Immature natural killer cell (primary cell): ENCODE measurements around the gene ZYX. TPM values are rescaled to one million over a fixed set of nuclear protein-coding genes. Genes with fewer than 3 reads are reported as not detected.
A peak's percentile ranks its signal among the peaks of the same experiment; 100 is the strongest.

ENCODE experiments used
- DNase-seq, 3 donors: peaks; one replicate each; pipeline ENCODE4 v3.0.0; 2022; ENCODE audit warnings: mixed read lengths in 1 of 3
- H3K27ac Mint-ChIP-seq, 6 donors: one replicate each; pipeline ENCODE4 v1.8.0; 2020; ENCODE audit warnings: mixed read lengths in 6 of 6, mild to moderate bottlenecking in 5 of 6, inconsistent platforms in 4 of 6, moderate library complexity in 3 of 6
- H3K27me3 Mint-ChIP-seq, 3 donors: one replicate each; pipeline ENCODE4 v1.8.0; 2020 to 2021; ENCODE audit warnings: low read depth in 3 of 3, mild to moderate bottlenecking in 3 of 3, mixed read lengths in 3 of 3, moderate library complexity in 3 of 3, inconsistent platforms in 1 of 3
- H3K36me3 Mint-ChIP-seq, 3 donors: one replicate each; pipeline ENCODE4 v1.8.0; 2020; ENCODE audit warnings: mixed read lengths in 3 of 3, inconsistent platforms in 2 of 3, mild to moderate bottlenecking in 2 of 3
- H3K4me1 Mint-ChIP-seq, 2 donors: one replicate each; pipeline ENCODE4 v1.8.0; 2020; ENCODE audit warnings: inconsistent platforms in 2 of 2, mild to moderate bottlenecking in 2 of 2, mixed read lengths in 2 of 2, moderate library complexity in 1 of 2
- H3K4me3 Mint-ChIP-seq, 5 donors: one replicate each; pipeline ENCODE4 v1.8.0; 2020; ENCODE audit warnings: mild to moderate bottlenecking in 5 of 5, mixed read lengths in 5 of 5, inconsistent platforms in 3 of 5, moderate library complexity in 3 of 5
- H3K9me3 Mint-ChIP-seq, 6 donors: one replicate each; pipeline ENCODE4 v1.8.0; 2020; ENCODE audit warnings: mild to moderate bottlenecking in 6 of 6, mixed read lengths in 6 of 6, inconsistent platforms in 4 of 6, moderate library complexity in 3 of 6
- polyA plus RNA-seq, 3 donors: library from polyadenylated mRNA; unstranded; fragments of 300-500 nt; fragmentation: Illumina TruSeq; gene quantifications; one replicate each; pipeline ENCODE4 v1.2.3, GENCODE V29; 2021

Gene ZYX
- polyA plus RNA-seq, 3 donors from 2014 or later, result 50.7 to 144 (median 51.9) TPM

- H3K4me1 Mint-ChIP-seq, result peaks cover 3 to 8% of the 10 kb centered on the region in 2 donors
- H3K9me3 Mint-ChIP-seq, result no peaks in the 10 kb centered on the region
- H3K4me3 Mint-ChIP-seq, result no peak overlapping the region
- peak overlapping the region in 1 of 6 donors; percentile 13 for H3K27ac Mint-ChIP-seq
- no peak for DNase-seq
- peaks cover 0 to 7% (median 0%) of the 10 kb centered on the region in 3 donors for H3K36me3 Mint-ChIP-seq
- H3K27me3 Mint-ChIP-seq, result peaks cover 0 to 11% (median 0%) of the 10 kb centered on the region in 3 donors
These were observed 25.4 kb upstream of the ZYX start for GRCh38 chr7:143355450-143356385.

- DNase-seq, result no peak
- Mint-ChIP-seq H3K27me3 (peaks cover 0 to 12% (median 2%) of the 10 kb centered on the region in 3 donors), H3K27ac (peak overlapping the region in 2 of 6 donors; percentile 10 to 12), H3K36me3 (peaks cover 0 to 7% (median 0%) of the 10 kb centered on the region in 3 donors), H3K4me3 (no peak overlapping the region), H3K4me1 (peaks cover 3 to 10% of the 10 kb centered on the region in 2 donors), H3K9me3 (no peaks in the 10 kb centered on the region)
These were observed 24.6 kb upstream of the ZYX start for GRCh38 chr7:143356414-143357050.

- H3K27me3 Mint-ChIP-seq, result peaks cover 3 to 19% (median 11%) of the 10 kb centered on the region in 3 donors
- H3K4me1 Mint-ChIP-seq, result peaks cover 13 to 17% of the 10 kb centered on the region in 2 donors
- peaks cover 0 to 7% (median 0%) of the 10 kb centered on the region in 3 donors for H3K36me3 Mint-ChIP-seq
- H3K27ac Mint-ChIP-seq, result no peak overlapping the region
- H3K4me3 Mint-ChIP-seq, result no peak overlapping the region
- no peak for DNase-seq
- H3K9me3 Mint-ChIP-seq, result no peaks in the 10 kb centered on the region
These were observed 22.5 kb upstream of the ZYX start for GRCh38 chr7:143358626-143359025.

GRCh38 chr7:143359771-143360353 lies 21.3 kb upstream of the ZYX start:
- Mint-ChIP-seq H3K36me3 (peaks cover 0 to 7% (median 0%) of the 10 kb centered on the region in 3 donors), H3K27me3 (peaks cover 3 to 25% (median 16%) of the 10 kb centered on the region in 3 donors), H3K4me1 (peaks cover 13 to 17% of the 10 kb centered on the region in 2 donors), H3K9me3 (no peaks in the 10 kb centered on the region), H3K4me3 (peak overlapping the region in 4 of 5 donors; percentile 16 to 75 (median 66)), H3K27ac (no peak overlapping the region)
- DNase-seq, result no peak

DNA sequence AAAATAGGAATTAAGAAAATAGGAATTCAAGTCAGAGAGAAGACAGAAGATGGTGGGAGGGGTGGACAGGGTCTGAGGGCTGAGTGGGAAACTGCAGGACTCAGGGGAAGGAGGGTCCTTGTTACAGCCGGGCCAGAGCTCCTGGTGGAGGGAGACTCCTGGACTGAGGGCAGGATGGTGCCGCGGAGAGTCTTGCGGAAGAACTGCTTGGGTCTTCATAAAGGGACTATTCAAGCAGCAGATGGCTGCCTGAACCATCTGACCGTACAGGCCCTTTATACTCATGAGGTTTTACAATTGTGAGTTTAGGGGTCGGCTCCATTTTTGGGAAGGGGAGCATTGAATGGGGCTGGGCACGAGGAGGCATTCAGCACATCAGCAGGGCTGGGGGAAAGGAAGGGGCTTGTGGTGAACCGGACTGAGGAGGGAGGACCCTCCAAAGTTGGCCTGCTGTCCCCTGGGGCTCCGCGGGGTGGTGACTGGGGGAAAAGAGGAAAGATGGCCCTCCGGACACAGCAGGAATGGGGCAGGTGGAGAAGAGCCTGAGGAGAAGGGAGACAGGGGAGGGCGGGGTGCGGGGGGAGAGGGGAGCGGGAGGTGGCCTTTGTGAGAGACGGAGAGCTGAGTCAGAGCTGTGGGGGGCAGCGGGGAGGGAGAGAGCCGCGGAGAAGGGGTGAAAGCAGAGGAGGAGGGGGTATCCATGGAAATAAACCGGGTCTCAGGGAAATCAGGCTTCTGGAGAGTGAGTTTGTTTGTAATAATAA lies 20.2 kb upstream of the ZYX start:
- Mint-ChIP-seq H3K4me1 (peaks cover 13 to 17% of the 10 kb centered on the region in 2 donors), H3K27ac (peak overlapping the region in 3 of 6 donors; percentile 0 to 57 (median 28)), H3K36me3 (peaks cover 0 to 7% (median 0%) of the 10 kb centered on the region in 3 donors), H3K4me3 (peak overlapping the region; percentile 65 to 77 (median 71)), H3K9me3 (no peaks in the 10 kb centered on the region), H3K27me3 (peaks cover 3 to 27% (median 16%) of the 10 kb centered on the region in 3 donors)
- DNase-seq, result no peak

DNA sequence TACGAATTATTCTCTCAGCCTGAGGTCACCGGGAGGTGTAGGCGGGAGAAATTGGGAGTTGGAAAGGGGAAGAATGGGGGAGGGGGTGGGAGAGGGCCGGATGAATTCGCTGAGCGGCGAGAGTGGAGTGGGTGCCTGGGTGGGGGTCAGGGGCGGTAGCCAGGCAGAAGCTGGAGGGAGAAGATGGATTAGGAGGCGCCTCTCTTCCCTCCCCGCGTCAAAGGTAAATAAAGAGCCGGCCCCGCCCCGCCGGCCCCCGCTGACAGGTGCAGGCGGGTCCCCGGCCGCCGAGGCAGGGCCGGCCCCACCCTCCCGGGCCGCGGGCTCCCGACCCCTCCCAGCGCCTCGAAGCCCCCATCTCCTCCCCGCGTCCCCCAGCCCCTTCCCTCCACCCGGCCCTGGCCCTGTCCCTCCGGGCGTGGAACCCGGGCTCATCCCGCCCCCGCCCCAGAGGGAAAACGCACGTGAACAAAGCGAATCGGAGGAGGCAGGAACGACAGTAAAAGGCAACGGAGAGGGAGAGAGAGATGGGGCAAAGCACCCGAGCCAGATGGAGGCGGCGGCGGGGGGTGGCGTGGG lies 19.5 kb upstream of the ZYX start:
- Mint-ChIP-seq H3K27me3 (peaks cover 3 to 27% (median 16%) of the 10 kb centered on the region in 3 donors), H3K4me3 (peak overlapping the region; percentile 81 to 89 (median 83)), H3K36me3 (peaks cover 0 to 7% (median 0%) of the 10 kb centered on the region in 3 donors), H3K9me3 (no peaks in the 10 kb centered on the region), H3K4me1 (peaks cover 13 to 17% of the 10 kb centered on the region in 2 donors), H3K27ac (no peak overlapping the region)
- DNase-seq, result no peak

- Mint-ChIP-seq H3K9me3 (no peaks in the 10 kb centered on the region), H3K27me3 (peaks cover 4 to 27% (median 16%) of the 10 kb centered on the region in 3 donors), H3K4me3 (peak within 1 kb of the TSS; percentile 81 to 89 (median 83)), H3K36me3 (peaks cover 0 to 7% (median 0%) of the 10 kb centered on the region in 3 donors), H3K4me1 (peaks cover 13 to 17% of the 10 kb centered on the region in 2 donors), H3K27ac (peak within 1 kb of the TSS in 2 of 6 donors; percentile 18 to 76)
- DNase-seq, result peak in 2 of 3 donors; percentile 38 to 45
These were observed 18.8 kb upstream of the ZYX start, which contains the start of gene FAM131B for GRCh38 chr7:143362131-143363015. TSS of gene FAM131B (minus strand) at chr7:143362713. CDS start at chr7:143362603, 110 bp downstream.

DNA sequence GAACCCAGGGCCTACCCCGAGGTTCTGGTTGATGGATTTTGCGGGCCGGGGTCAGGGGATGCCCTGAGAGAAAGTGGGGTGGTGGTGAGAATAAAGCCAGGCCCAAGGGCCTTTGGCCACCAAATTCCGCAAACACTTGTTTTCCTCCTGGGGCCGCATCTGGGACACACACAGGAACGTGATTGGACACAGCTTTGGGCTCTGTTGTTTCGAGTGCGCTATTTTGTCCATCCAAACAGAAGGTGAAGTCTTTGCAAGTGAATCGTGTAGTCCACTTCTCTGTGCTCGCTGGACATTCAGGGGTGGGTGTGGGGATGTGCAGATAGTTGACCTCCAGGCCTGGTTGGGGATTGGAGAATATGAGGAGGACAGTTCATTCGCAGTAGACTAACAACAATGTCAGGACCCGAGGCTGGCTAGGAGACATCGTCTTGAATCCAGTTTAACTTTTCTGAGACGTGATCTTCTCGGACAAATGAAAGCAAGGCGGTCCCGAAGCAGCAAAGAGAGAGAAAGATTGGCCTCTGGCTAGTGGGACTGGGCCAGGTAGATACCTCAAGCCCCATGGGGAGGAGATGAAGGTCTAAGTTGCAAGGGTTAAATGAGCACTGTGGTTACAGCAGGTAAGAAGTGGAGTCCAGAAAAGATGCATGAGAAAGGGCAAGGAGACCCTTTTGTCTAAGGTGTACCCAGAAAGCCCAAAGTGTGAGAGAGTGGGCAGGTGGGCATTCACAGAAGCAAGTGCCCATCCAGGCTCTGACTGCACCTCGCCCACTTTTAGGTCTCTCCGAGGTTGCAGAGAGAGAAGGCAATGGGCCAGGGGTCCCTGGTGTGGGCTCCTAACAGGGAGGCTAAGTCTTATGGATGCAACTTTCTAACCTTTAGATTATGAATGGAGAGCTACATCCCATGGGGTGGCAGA lies 17.9 kb upstream of the ZYX start:
- no peak for DNase-seq
- Mint-ChIP-seq H3K4me3 (peak overlapping the region; percentile 70 to 85 (median 72)), H3K27ac (peak overlapping the region in 2 of 6 donors; percentile 18 to 76), H3K4me1 (peaks cover 13 to 17% of the 10 kb centered on the region in 2 donors), H3K27me3 (peaks cover 5 to 27% (median 16%) of the 10 kb centered on the region in 3 donors), H3K9me3 (no peaks in the 10 kb centered on the region), H3K36me3 (peaks cover 0 to 4% (median 0%) of the 10 kb centered on the region in 3 donors)

DNA sequence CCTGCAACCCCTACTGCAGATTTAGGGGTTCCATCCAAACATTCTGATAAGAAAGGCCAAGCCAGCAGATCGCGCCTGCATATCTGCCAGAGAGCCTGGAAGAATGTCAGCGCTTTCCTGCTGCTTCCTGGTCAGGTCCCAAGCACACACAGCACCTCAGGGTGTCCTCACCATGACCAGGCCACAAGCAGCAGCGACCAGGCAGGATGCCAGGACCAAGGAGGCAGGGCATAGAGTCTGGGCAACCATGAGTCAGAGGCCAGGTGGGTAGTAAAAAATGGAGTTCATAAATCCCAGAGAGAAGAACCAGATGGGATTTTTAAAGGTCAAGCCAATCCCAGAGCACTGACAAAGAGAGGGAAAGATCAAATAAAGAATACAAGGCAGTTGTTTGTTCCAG lies 13.2 kb upstream of the ZYX start:
- no peak overlapping the region for H3K27ac Mint-ChIP-seq
- no peaks in the 10 kb centered on the region for H3K9me3 Mint-ChIP-seq
- peaks cover 7 to 18% (median 11%) of the 10 kb centered on the region in 3 donors for H3K27me3 Mint-ChIP-seq
- H3K4me3 Mint-ChIP-seq, result no peak overlapping the region
- DNase-seq, result no peak
- H3K36me3 Mint-ChIP-seq, result no peaks in the 10 kb centered on the region
- H3K4me1 Mint-ChIP-seq, result peaks cover 24 to 26% of the 10 kb centered on the region in 2 donors

- Mint-ChIP-seq H3K27ac (peak overlapping the region in 1 of 6 donors; percentile 42), H3K4me1 (peaks cover 24 to 26% of the 10 kb centered on the region in 2 donors), H3K9me3 (no peaks in the 10 kb centered on the region), H3K4me3 (no peak overlapping the region), H3K27me3 (peaks cover 4 to 15% (median 7%) of the 10 kb centered on the region in 3 donors), H3K36me3 (no peaks in the 10 kb centered on the region)
- no peak for DNase-seq
These were observed 12.8 kb upstream of the ZYX start for GRCh38 chr7:143368387-143368786.
